Right kidney (tissue), 1 donor: ENCODE results near the gene VANGL1.

ENCODE experiments used
- DNase-seq: peaks from one replicate; pipeline ENCODE4 v3.0.0-alpha.2; 2016

VANGL1 gene

DNA sequence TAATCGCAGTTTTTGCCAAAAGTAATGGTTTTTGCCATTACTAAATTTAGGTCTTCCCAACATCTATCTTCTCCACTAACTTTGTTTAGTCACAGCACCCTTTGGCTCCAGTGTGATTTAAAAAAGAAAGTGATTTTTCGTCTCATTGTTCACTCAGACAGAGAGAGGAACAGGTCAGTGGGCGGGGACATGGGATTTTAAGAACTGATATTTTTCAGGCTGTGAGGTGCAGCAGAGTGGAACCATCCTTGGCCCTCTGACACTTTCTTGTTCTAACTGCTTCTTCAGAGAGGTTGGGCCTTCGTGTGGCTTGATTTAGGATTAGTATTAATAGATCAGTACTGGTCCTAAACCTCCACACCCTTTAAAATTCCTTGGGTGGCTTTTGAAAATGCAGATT is 88.0 kb downstream of the VANGL1 start:
- DNase-seq, result no peak

DNA sequence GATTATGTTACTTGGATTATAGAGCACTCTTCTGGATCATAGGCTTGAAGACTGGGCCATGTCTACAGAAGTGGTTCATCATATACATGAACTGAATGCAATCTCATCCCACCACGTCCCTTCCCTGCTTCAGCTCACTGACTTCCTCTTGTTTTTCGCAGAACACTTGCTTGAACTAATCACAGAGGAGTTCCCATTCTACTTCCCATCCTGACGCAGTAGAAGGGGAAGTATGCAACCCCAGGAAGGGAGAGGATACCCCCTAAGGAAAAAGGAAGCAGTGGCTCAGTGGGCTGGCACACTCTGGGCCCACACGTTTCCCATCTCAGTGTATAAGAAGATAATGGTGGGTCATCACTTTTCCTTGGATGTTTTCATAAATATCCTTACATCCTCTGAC is 90.5 kb downstream of the VANGL1 start:
- no peak for DNase-seq

DNA sequence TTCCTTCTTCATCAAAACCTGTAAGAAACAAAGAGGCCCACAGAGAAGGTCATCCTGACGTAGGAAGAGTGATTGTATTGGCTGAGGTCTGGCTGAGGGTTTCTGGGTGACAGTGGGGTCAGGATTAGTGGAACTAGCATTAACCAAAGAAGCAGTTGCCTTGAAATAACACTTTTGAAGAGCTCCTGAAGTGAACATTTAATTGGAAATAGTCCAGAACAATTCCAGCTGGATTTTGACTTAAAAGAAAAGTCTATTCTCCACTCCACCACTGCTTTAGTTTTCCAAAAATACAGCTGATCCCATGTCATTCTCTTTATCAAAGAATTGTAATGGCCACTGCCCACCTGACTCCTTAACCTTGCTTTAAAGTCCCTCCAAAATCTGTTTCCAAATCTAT is 99.0 kb downstream of the VANGL1 start:
- no peak for DNase-seq

DNA sequence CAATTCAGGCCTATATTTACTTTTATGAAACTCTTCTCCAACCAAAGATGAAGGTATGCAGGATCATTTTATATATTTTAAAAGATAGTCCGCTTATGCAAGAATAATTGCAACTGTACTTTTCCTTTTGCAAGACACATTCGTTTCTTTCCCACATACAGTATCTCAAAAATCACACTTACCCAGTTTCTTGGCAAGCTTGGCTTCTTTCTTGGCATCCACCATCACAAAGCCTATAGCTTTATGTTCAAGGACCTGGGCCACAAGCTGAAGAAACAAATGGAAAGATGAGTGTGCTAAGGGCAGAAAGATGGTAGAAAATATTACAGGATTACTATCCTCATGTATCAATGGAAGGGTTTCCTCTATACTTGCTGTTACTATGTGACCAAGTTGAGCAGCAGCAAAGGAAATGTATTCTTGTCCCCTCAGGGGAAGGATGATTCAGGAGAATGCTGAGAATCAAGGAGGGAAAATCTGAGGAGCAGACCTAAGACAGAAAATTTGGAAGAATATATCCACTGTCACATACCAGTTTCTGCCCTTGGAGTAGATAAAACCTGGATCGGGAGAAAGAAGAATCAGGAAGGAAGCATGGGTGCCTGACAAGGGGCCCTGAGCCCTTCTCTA is 103.0 kb downstream of the VANGL1 start:
- DNase-seq, result no peak

DNA sequence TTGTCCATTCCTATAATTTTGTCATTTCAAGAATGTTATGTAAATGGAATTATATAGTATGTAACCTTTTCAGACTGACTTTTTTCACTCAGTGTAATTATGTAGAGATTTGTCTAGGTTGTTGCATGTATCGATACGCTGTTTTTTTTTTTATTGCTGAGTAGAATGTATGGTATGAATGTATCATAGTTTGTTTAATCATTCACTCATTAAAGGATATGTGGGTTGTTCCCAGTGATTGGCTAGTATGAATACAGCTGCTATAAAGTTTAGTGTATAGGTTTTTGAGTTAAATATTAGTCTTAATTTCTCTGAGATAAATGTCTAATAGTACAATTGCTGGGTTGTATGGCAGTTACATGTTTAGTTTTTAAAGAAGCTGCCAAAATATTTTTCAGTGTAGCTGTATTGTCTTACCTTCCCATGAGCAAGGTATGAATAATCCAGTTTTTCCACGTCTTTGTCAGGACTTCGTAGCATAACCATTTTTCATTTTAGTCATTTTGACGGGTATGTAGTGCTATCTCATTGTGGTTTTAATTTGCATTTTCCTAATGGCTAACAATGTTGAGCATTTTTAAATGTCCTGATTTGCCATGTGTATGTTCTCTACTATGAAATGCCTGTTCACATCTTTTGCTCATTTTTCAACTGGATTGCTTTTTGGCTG is 104.4 kb downstream of the VANGL1 start:
- DNase-seq, result no peak
